Common myeloid progenitor, CD34-positive (primary cell): ENCODE data around the gene RAB7A.

Source experiments
- CTCF ChIA-PET: fragments of 350-600 bp; sonication (Branson Sonifier 250); formaldehyde crosslinking; loops from one replicate; lab custom pipeline; 2021; ENCODE audit warnings: antibody characterized with exemption; lab: Charles Lee
- POLR2A ChIA-PET: fragments of 350-600 bp; sonication (Branson Sonifier 250); formaldehyde crosslinking; loops from one replicate; lab custom pipeline; 2021; ENCODE audit warnings: antibody characterized with exemption; lab: Charles Lee
- DNase-seq, 3 donors: peaks; one replicate each; pipeline versions ENCODE4 v3.0.0 to v3.0.0-alpha.2; 2013
- H3K27ac ChIP-seq, 2 experiments: 1 replicate in 1 of 2; 2 replicates in 1 of 2; pipeline ENCODE4 v1.7.0; 2013; ENCODE audit warnings: inconsistent platforms in 2 of 2, low read length in 2 of 2, mild to moderate bottlenecking in 2 of 2, low read depth in 1 of 2, moderate library complexity in 1 of 2; ENCODE audit not compliant: severe bottlenecking in 2 of 2, insufficient read depth in 1 of 2, poor library complexity in 1 of 2
- H3K27me3 ChIP-seq, 5 experiments: replicated peaks in 2 of 5; 1 replicate in 3 of 5; 2 replicates in 2 of 5; pipeline versions ENCODE4 v1.6.1 to v1.7.0; 2013; ENCODE audit warnings: low read length in 4 of 5, mild to moderate bottlenecking in 2 of 5, moderate library complexity in 2 of 5, inconsistent platforms in 1 of 5; ENCODE audit not compliant: insufficient read depth in 5 of 5, control insufficient read depth in 4 of 5
- H3K36me3 ChIP-seq, 4 experiments: 1 replicate in 2 of 4; 2 replicates in 2 of 4; pipeline versions ENCODE4 v1.6.1 to v1.7.0; 2013; ENCODE audit warnings: low read length in 3 of 4, control low read depth in 1 of 4, mild to moderate bottlenecking in 1 of 4; ENCODE audit not compliant: control insufficient read depth in 4 of 4, insufficient read depth in 4 of 4
- H3K4me1 ChIP-seq, 4 experiments: 1 replicate in 3 of 4; 2 replicates in 1 of 4; pipeline versions ENCODE4 v1.6.1 to v1.7.1; 2013; ENCODE audit warnings: low read length in 3 of 4, mild to moderate bottlenecking in 3 of 4, control low read depth in 1 of 4, inconsistent platforms in 1 of 4, moderate library complexity in 1 of 4; ENCODE audit not compliant: control insufficient read depth in 4 of 4, insufficient read depth in 4 of 4; ENCODE audit errors: control extremely low read depth in 1 of 4
- H3K4me3 ChIP-seq, 7 experiments: 1 replicate in 4 of 7; 2 replicates in 3 of 7; pipeline versions ENCODE4 v1.5.1 to v1.7.0; 2013; ENCODE audit warnings: mild to moderate bottlenecking in 7 of 7, low read length in 6 of 7, moderate library complexity in 6 of 7, inconsistent platforms in 2 of 7, low read depth in 2 of 7, control low read depth in 1 of 7; ENCODE audit not compliant: insufficient read depth in 4 of 7, control insufficient read depth in 1 of 7; ENCODE audit errors: extremely low read depth in 1 of 7
- H3K9me3 ChIP-seq, 5 experiments: 1 replicate in 4 of 5; 2 replicates in 1 of 5; pipeline versions ENCODE4 v1.6.1 to v1.7.1; 2013; ENCODE audit warnings: low read length in 4 of 5, mild to moderate bottlenecking in 2 of 5, inconsistent platforms in 1 of 5, low read depth in 1 of 5, moderate library complexity in 1 of 5; ENCODE audit not compliant: control insufficient read depth in 4 of 5, insufficient read depth in 2 of 5; ENCODE audit errors: control extremely low read depth in 1 of 5
- WGBS: methylation state at CpG from one replicate; pipeline ENCODE4 v1.1.5; 2013; ENCODE audit not compliant: insufficient coverage; 5-methylcytosine and 5-hydroxymethylcytosine counted together

Gene RAB7A

DNA sequence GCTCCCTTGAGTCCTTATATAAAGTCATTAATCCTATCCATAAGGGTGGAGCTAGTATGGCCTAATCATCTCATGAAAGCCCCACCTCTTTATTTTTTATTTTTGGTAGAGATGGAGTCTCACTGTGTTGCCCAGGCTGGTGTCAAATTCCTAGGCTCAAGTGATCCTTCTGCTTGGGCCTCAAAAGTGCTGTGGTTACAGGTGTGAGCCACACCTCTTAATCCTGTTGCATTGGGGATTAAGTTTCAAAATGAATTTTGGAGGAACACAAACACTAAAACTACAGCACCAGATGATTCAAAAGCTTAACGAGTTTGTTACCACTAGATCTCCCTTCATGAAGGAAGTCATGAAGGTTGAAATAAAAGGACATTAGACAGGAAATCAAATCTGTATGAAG lies 27.7 kb downstream of the RAB7A start:
- H3K36me3 ChIP-seq: peaks cover 0 to 9% (median 6%) of the 10 kb centered on the region in 4 experiments
- ChIA-PET CTCF (interaction anchor here (1.0 to 2.0 kb wide), 5 partner anchors 11 to 73 kb away, joined by 3 to 6 read pairs (median 3); no protein-coding TSS in a partner anchor), POLR2A (no interaction called here)
- peaks cover 0 to 4% (median 2%) of the 10 kb centered on the region in 5 experiments for H3K9me3 ChIP-seq
- no peak overlapping the region for H3K27ac ChIP-seq
- DNase-seq: no peak
- no peak overlapping the region for H3K4me3 ChIP-seq
- no peaks in the 10 kb centered on the region for H3K27me3 ChIP-seq
- peaks cover 0 to 11% (median 1%) of the 10 kb centered on the region in 4 experiments for H3K4me1 ChIP-seq
- 100% methylated on average over 1 of the region's 1 CpG for WGBS

DNA sequence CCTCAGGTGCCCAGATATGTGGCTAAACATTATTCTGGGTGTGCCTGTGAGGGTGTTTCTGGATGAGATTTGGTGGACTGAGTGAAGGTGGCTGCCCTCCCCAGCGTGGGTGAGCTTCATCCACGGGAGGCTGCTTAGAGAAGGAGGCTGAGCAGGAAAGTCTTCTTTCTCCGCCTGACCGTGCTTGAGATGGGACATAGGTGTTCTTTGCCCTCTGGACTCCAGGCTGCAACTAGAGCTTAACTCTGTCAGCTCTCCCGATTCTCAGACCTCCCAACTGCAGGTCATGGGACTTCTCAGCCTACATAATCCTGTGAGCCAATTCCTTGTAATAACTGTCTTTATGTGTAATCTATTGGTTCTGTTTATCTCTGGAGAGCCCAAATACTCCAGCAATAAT lies 34.1 kb downstream of the RAB7A start:
- H3K4me3 ChIP-seq: no peak overlapping the region
- CTCF ChIA-PET: interaction anchor here (0.9 to 5.1 kb wide), 9 partner anchors 9 to 117 kb away, joined by 3 to 24 read pairs (median 4); no protein-coding TSS in a partner anchor
- peaks cover 0 to 27% (median 6%) of the 10 kb centered on the region in 4 experiments for H3K4me1 ChIP-seq
- H3K27me3 ChIP-seq: no peaks in the 10 kb centered on the region
- no peak for DNase-seq
- POLR2A ChIA-PET: interaction anchor here (1.9 kb wide), 1 partner anchor 7 kb away, joined by 4 read pairs; no protein-coding TSS in a partner anchor
- H3K9me3 ChIP-seq: no peaks in the 10 kb centered on the region
- WGBS: 92% methylated on average over 2 of the region's 5 CpGs
- H3K36me3 ChIP-seq: peaks cover 3 to 21% (median 8%) of the 10 kb centered on the region in 4 experiments
- H3K27ac ChIP-seq: no peak overlapping the region

DNA sequence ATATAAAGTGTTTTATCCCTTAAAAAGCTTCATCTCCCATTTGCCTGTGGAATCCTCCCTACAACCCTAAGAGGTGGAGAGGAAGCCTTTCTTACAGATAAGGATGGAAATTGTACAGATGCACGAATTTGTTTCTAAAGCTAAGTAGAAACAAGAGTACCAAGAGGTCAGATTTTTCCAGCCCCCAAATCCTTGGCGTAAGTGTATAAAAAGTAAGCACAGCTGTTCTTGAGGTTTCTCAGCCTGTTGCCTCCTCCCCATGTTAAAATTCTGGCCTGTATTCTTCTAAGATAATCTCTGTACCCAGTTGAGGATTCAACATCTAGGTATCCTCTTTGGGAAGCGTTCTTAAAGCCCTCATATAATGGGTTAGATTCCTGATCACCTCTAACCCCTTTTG lies 34.9 kb downstream of the RAB7A start:
- peaks cover 3 to 26% (median 10%) of the 10 kb centered on the region in 4 experiments for H3K36me3 ChIP-seq
- CTCF ChIA-PET: interaction anchor here (0.9 to 5.1 kb wide), 6 partner anchors 10 to 116 kb away, joined by 3 to 24 read pairs (median 4); no protein-coding TSS in a partner anchor
- H3K27ac ChIP-seq: no peak overlapping the region
- WGBS: 95% methylated on average over 2 of the region's 3 CpGs
- POLR2A ChIA-PET: interaction anchor here (0.6 kb wide), 1 partner anchor 10 kb away, joined by 3 read pairs; no protein-coding TSS in a partner anchor
- H3K4me3 ChIP-seq: no peak overlapping the region
- no peaks in the 10 kb centered on the region for H3K9me3 ChIP-seq
- no peak for DNase-seq
- peaks cover 0 to 27% (median 6%) of the 10 kb centered on the region in 4 experiments for H3K4me1 ChIP-seq
- H3K27me3 ChIP-seq: no peaks in the 10 kb centered on the region

DNA sequence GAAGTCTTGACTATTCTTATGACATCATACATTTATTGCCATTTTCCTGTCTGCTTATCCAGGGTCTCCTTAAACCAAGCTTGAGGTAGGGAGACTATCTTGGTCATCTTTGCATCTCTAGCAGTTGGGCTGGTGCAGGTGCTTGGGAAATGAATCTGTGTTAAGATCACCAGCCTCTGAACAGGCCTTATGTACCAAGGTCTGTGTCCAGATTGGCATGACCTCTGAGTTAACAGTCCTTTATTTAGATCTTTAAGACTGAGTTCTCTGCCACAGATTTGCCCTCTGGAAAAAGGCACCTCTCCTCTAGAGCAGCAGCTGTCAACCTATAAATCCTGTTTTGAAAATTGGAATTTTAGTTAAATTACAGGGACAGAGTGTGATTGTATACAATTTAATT lies 35.4 kb downstream of the RAB7A start:
- Histone ChIP-seq H3K27me3 (no peaks in the 10 kb centered on the region), H3K36me3 (peaks cover 3 to 26% (median 9%) of the 10 kb centered on the region in 4 experiments), H3K9me3 (no peaks in the 10 kb centered on the region), H3K27ac (no peak overlapping the region), H3K4me1 (peaks cover 0 to 27% (median 6%) of the 10 kb centered on the region in 4 experiments), H3K4me3 (no peak overlapping the region)
- CTCF ChIA-PET: interaction anchor here (1.3 to 5.1 kb wide), 4 partner anchors 10 to 80 kb away, joined by 3 to 24 read pairs (median 5); no protein-coding TSS in a partner anchor
- POLR2A ChIA-PET: interaction anchor here (0.6 kb wide), 1 partner anchor 9 kb away, joined by 3 read pairs; no protein-coding TSS in a partner anchor
- no peak for DNase-seq

DNA sequence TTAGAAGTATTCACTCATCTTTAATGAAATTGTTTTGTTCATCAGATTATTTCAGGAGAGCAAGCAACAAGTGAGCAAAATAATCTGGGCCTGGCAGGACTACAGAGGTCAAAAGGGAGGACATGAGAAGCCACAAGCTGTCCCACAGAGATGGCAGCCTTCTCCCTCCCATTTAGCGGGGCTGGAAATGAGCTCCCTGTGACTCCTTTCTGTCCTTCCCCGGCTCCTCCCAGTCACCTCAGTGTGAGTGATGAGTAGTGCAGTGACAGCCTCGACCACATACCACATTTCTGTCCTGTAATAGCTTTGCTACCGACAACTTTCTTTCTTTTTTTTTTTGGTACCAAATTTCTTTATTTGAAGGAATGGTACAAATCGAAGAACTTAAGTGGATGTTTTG lies 38.0 kb downstream of the RAB7A start:
- Histone ChIP-seq H3K4me1 (peaks cover 11 to 24% (median 17%) of the 10 kb centered on the region in 4 experiments), H3K27ac (no peak overlapping the region), H3K4me3 (no peak overlapping the region), H3K36me3 (peaks cover 3 to 26% (median 9%) of the 10 kb centered on the region in 4 experiments), H3K9me3 (no peaks in the 10 kb centered on the region), H3K27me3 (no peaks in the 10 kb centered on the region)
- DNase-seq: peak in 2 of 3 donors; percentile 52 to 62
- ChIA-PET POLR2A (no interaction called here), CTCF (interaction anchor here (0.9 to 1.0 kb wide), 2 partner anchors 55 to 84 kb away, joined by 4 read pairs; no protein-coding TSS in a partner anchor)
- 80% methylated on average over 1 of the region's 5 CpGs for whole genome bisulfite sequencing

DNA sequence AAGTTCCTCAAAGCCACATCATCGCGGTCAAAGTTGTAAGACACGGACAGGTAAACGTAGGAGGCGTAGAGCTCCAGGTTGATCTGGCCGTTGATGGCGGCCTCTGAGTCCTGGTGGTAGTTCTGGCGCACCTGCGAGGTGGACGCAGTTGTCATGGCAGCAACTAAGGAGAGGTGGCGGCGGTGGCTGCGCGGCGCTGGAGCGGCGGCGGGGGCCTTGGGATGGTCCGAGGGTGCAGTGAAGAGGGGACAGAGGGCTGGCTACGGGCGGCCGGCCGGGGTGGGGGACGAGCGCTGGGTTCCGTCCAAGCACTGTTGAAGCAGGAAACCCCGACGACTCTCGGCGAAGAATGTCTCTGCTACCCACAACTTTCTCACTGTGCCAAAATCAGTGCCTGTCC lies 38.9 kb downstream of the RAB7A start:
- H3K4me3 ChIP-seq: no peak overlapping the region
- peaks cover 0 to 26% (median 9%) of the 10 kb centered on the region in 4 experiments for H3K36me3 ChIP-seq
- no peaks in the 10 kb centered on the region for H3K9me3 ChIP-seq
- H3K4me1 ChIP-seq: peaks cover 11 to 18% (median 13%) of the 10 kb centered on the region in 4 experiments
- WGBS: 99% methylated on average over 21 of the region's 30 CpGs
- no peak for DNase-seq
- H3K27ac ChIP-seq: no peak overlapping the region
- ChIA-PET POLR2A (no interaction called here), CTCF (no interaction called here)
- no peaks in the 10 kb centered on the region for H3K27me3 ChIP-seq
